B cell (primary cell): ENCODE results near the gene PEDS1. TPM values are rescaled to one million over a fixed set of nuclear protein-coding genes. Genes with fewer than 3 reads are reported as not detected.
A peak's percentile ranks its signal among the peaks of the same experiment; 100 is the strongest.

Experiments used
- ATAC-seq: fragments of 200-7000 bp; cut with Tn5 transposase; one replicate; pipeline ENCODE4 v1.10.0; 2021; ENCODE audit warnings: low read depth, mild to moderate bottlenecking, moderate number of reproducible peaks, moderate library complexity
- CTCF ChIA-PET: fragments of 350-600 bp; sonication (Branson Sonifier 250); formaldehyde crosslinking; loops from one replicate; lab custom pipeline; 2021; ENCODE audit warnings: antibody characterized with exemption, inconsistent platforms; lab: Charles Lee
- POLR2A ChIA-PET: fragments of 350-600 bp; sonication (Branson Sonifier 250); formaldehyde crosslinking; loops from one replicate; lab custom pipeline; 2021; ENCODE audit warnings: antibody characterized with exemption; lab: Charles Lee
- DNase-seq: peaks from one replicate; pipeline ENCODE4 v3.0.0; 2013
- H2AFZ ChIP-seq: 2 replicates; pipeline ENCODE4 v1.6.1; 2012; ENCODE audit warnings: mild to moderate bottlenecking, low read depth, low read length; ENCODE audit not compliant: insufficient read depth, poor library complexity, severe bottlenecking
- H3K27ac ChIP-seq, 2 donors: 1 replicate in 1 of 2; 2 replicates in 1 of 2; pipeline ENCODE4 v1.5.1; 2012 to 2013; ENCODE audit warnings: low read length in 2 of 2, mild to moderate bottlenecking in 2 of 2, moderate library complexity in 1 of 2
- H3K27me3 ChIP-seq, 4 experiments: fragments of 200-600 bp in 1 of 4; sonication (generic) in 1 of 4; replicated peaks in 1 of 4; 1 replicate in 2 of 4; 2 replicates in 2 of 4; pipeline versions ENCODE4 v1.6.1 to v1.7.0; 2013 to 2016; ENCODE audit warnings: low read length in 3 of 4, mild to moderate bottlenecking in 2 of 4, mixed read lengths in 1 of 4, moderate library complexity in 1 of 4; ENCODE audit not compliant: insufficient read depth in 4 of 4, control insufficient read depth in 3 of 4; ENCODE audit errors: control extremely low read depth in 1 of 4
- H3K36me3 ChIP-seq, 2 experiments: replicated peaks in 1 of 2; 1 replicate in 1 of 2; 2 replicates in 1 of 2; pipeline versions ENCODE4 v1.6.1 to v1.7.1; 2013; ENCODE audit warnings: low read length in 1 of 2; ENCODE audit not compliant: insufficient read depth in 2 of 2, control insufficient read depth in 1 of 2; ENCODE audit errors: control extremely low read depth in 1 of 2, extremely low read depth in 1 of 2
- H3K4me1 ChIP-seq, 2 donors: fragments of 200-600 bp in 1 of 2; sonication (generic) in 1 of 2; 1 replicate in 1 of 2; 2 replicates in 1 of 2; pipeline versions ENCODE4 v1.5.1 to v1.6.1; 2013 to 2017; ENCODE audit warnings: low read length in 2 of 2; ENCODE audit not compliant: control insufficient read depth in 2 of 2, insufficient read depth in 2 of 2
- H3K4me2 ChIP-seq: replicated peaks from 2 replicates; pipeline ENCODE3; 2012; ENCODE audit warnings: mild to moderate bottlenecking, low read depth, low read length; ENCODE audit not compliant: poor library complexity, severe bottlenecking
- H3K4me3 ChIP-seq, 5 experiments: fragments of 200-600 bp in 1 of 5; sonication (generic) in 1 of 5; 1 replicate in 3 of 5; 2 replicates in 2 of 5; pipeline versions ENCODE4 v1.5.1 to v1.7.0; 2011 to 2016; ENCODE audit warnings: low read length in 4 of 5, mild to moderate bottlenecking in 4 of 5, low read depth in 2 of 5, control low read depth in 1 of 5, moderate library complexity in 1 of 5; ENCODE audit not compliant: insufficient read depth in 1 of 5; ENCODE audit errors: control extremely low read depth in 1 of 5, extremely low read depth in 1 of 5
- H3K79me2 ChIP-seq: fragments of 200-600 bp; sonication (generic); one replicate; pipeline ENCODE4 v1.6.0; 2016; ENCODE audit warnings: low read length; ENCODE audit not compliant: control insufficient read depth, insufficient read depth
- H3K9ac ChIP-seq: fragments of 200-600 bp; sonication (generic); 2 replicates; pipeline ENCODE4 v1.6.1; 2017; ENCODE audit warnings: mild to moderate bottlenecking, low read length, moderate library complexity
- H3K9me3 ChIP-seq, 3 donors: one replicate each; pipeline versions ENCODE4 v1.6.1 to v1.7.1; 2013; ENCODE audit warnings: low read length in 2 of 3; ENCODE audit not compliant: control insufficient read depth in 2 of 3, insufficient read depth in 1 of 3; ENCODE audit errors: control extremely low read depth in 1 of 3
- H4K20me1 ChIP-seq: 2 replicates; pipeline ENCODE4 v1.6.0; 2012; ENCODE audit warnings: mild to moderate bottlenecking, low read length; ENCODE audit not compliant: insufficient read depth, control insufficient read depth, poor library complexity, severe bottlenecking
- H3K27ac Mint-ChIP-seq: one replicate; pipeline ENCODE4 v1.8.0; 2021; ENCODE audit warnings: mixed read lengths
- H3K27me3 Mint-ChIP-seq: one replicate; pipeline ENCODE4 v1.8.0; 2021; ENCODE audit warnings: mixed read lengths
- H3K4me1 Mint-ChIP-seq: one replicate; pipeline ENCODE4 v1.8.0; 2021; ENCODE audit warnings: mixed read lengths
- H3K4me3 Mint-ChIP-seq: one replicate; pipeline ENCODE4 v1.8.0; 2021; ENCODE audit warnings: mixed read lengths
- H3K9me3 Mint-ChIP-seq: one replicate; pipeline ENCODE4 v1.8.0; 2022; ENCODE audit warnings: mixed read lengths; ENCODE audit not compliant: insufficient read depth
- EZH2 ChIP-seq: IDR thresholded peaks from 2 replicates; pipeline ENCODE4 v1.6.1; 2012; ENCODE audit warnings: borderline replicate concordance, low read depth, mild to moderate bottlenecking, moderate library complexity, low read length; ENCODE audit not compliant: insufficient read depth, poor library complexity, severe bottlenecking
- WGBS: methylation state at CpG from one replicate; pipeline ENCODE4 v1.1.5; 2013; ENCODE audit warnings: missing lambda C conversion rate; ENCODE audit not compliant: insufficient coverage; 5-methylcytosine and 5-hydroxymethylcytosine counted together
- intact Hi-C: fragments of 100-400 bp; cut with micrococcal nuclease; formaldehyde crosslinking; loops from one replicate; pipeline ENCODE4 v1.10.0; 2022
- polyA plus RNA-seq: library from polyadenylated mRNA; depleted of rRNA; stranded (reverse); fragments of >200 nt; gene quantifications from 2 replicates; pipeline ENCODE4 v1.2.3, GENCODE V29; 2012
- total RNA-seq, 2 donors: library from RNA; stranded (reverse); fragments of 120-200 nt in 1 of 2; gene quantifications; 1 replicate in 1 of 2; 2 replicates in 1 of 2; pipeline versions ENCODE4 v1.2.3 to v1.2.4, GENCODE V29; 2013 to 2022
- TF ChIP-seq, protein P1 (sequence below): fragments of 200-600 bp; IDR thresholded peaks from one replicate; pipeline ENCODE4 v1.8.0; 2022; ENCODE audit warnings: antibody characterized with exemption, mild to moderate bottlenecking

The PEDS1 gene
- total and polyA plus RNA-seq, 2 donors (not counting 1 experiment from before 2014, with no cell fraction given): 11.2 to 38.7 TPM

DNA sequence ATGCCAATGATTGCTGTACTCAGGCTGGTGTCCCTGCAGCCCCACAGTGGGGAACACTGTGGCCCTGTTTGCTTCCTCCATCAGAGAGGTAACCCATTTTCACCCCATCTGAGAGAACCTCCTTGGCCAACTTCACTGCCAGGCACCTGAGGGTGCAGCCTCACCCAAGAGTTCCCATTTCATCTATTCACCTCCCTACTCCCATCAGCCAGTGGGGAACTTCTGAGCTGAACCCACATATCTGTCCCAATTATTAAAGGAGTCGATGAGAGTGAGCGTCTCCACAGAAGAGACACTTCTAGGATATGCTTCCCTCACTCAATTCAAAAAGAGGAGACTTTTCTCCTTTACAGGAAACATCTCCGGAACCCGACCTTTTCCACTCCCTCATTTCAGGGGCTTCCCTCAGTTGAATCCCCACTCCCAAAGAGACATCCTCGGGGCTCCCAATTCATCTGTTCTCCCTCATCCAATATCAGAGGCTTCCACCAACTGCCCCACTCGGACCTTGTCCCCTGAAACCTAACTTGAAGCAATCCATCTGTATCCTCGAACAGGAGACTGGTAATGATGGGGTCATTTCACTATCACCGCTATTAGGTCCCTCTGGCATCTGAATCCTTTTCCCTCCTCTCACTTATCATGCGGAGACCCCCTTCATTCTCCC, 41.6 kb downstream of the PEDS1 start:
- Histone ChIP-seq H3K4me1 (peaks cover 71 to 74% of the 10 kb centered on the region in 2 donors), H3K27me3 (no peaks in the 10 kb centered on the region), H3K4me2 (peak overlapping the region; percentile 80), H3K4me3 (peak overlapping the region; percentile 50 to 97 (median 74)), H3K9me3 (no peaks in the 10 kb centered on the region), H3K27ac (peak overlapping the region; percentile 79 to 91), H3K36me3 (peaks cover 0 to 14% of the 10 kb centered on the region in 2 experiments), H3K9ac (peak overlapping the region; percentile 91), H3K79me2 (peaks cover 86% of the 10 kb centered on the region), H4K20me1 (peaks cover 58% of the 10 kb centered on the region), H2AFZ (peak overlapping the region; percentile 87)
- H3K27ac Mint-ChIP-seq: peak overlapping the region; percentile 90
- DNase-seq (no peak), ATAC-seq (no peak)
- CTCF ChIA-PET: interaction anchor here (1.3 to 20.7 kb wide), 5 partner anchors 9 to 58 kb away, joined by 3 to 297 read pairs (median 5); no protein-coding TSS in a partner anchor
- no peaks in the 10 kb centered on the region for H3K9me3 Mint-ChIP-seq
- peaks cover 86% of the 10 kb centered on the region for H3K4me1 Mint-ChIP-seq
- WGBS: 11% methylated on average over 9 of the region's 9 CpGs
- H3K4me3 Mint-ChIP-seq: peak overlapping the region; percentile 88
- no peaks in the 10 kb centered on the region for H3K27me3 Mint-ChIP-seq
- POLR2A ChIA-PET: no interaction called here
- TF ChIP-seq, protein P1, sequence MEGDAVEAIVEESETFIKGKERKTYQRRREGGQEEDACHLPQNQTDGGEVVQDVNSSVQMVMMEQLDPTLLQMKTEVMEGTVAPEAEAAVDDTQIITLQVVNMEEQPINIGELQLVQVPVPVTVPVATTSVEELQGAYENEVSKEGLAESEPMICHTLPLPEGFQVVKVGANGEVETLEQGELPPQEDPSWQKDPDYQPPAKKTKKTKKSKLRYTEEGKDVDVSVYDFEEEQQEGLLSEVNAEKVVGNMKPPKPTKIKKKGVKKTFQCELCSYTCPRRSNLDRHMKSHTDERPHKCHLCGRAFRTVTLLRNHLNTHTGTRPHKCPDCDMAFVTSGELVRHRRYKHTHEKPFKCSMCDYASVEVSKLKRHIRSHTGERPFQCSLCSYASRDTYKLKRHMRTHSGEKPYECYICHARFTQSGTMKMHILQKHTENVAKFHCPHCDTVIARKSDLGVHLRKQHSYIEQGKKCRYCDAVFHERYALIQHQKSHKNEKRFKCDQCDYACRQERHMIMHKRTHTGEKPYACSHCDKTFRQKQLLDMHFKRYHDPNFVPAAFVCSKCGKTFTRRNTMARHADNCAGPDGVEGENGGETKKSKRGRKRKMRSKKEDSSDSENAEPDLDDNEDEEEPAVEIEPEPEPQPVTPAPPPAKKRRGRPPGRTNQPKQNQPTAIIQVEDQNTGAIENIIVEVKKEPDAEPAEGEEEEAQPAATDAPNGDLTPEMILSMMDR: no peak
- TF ChIP-seq EZH2: no peak
- intact Hi-C loops: loop anchor here (1.0 to 2.0 kb wide), 5 partner anchors 57 to 1065 kb away; partner anchors contain the start of genes CSE1L, PTPN1 and SPATA2
